NB4 (cell line): ENCODE data around the gene TSPAN5.

Source experiments
- DNase-seq: peaks from one replicate; pipeline ENCODE4 v3.0.0; 2010; ENCODE audit warnings: low read depth
- H3K4me3 ChIP-seq: one replicate; pipeline ENCODE4 v1.5.1; 2011; ENCODE audit warnings: mild to moderate bottlenecking, low read depth, low read length, moderate library complexity
- MYC ChIP-seq: IDR thresholded peaks from 2 replicates; pipeline ENCODE4 v1.6.1; 2011; ENCODE audit warnings: low read depth, low read length
- POLR2A ChIP-seq: IDR thresholded peaks from 2 replicates; pipeline ENCODE4 v1.6.1; 2011; ENCODE audit warnings: mild to moderate bottlenecking; ENCODE audit not compliant: insufficient read length; ENCODE audit errors: extremely low read depth
- TF ChIP-seq, protein P1 (sequence below): IDR thresholded peaks from 2 replicates; pipeline ENCODE4 v1.6.1; 2011; ENCODE audit warnings: low read depth, low read length
- TF ChIP-seq, protein P2 (sequence below): IDR thresholded peaks from one replicate; pipeline ENCODE4 v1.5.1; 2012; ENCODE audit warnings: low read depth, low read length

TSPAN5 gene

DNA sequence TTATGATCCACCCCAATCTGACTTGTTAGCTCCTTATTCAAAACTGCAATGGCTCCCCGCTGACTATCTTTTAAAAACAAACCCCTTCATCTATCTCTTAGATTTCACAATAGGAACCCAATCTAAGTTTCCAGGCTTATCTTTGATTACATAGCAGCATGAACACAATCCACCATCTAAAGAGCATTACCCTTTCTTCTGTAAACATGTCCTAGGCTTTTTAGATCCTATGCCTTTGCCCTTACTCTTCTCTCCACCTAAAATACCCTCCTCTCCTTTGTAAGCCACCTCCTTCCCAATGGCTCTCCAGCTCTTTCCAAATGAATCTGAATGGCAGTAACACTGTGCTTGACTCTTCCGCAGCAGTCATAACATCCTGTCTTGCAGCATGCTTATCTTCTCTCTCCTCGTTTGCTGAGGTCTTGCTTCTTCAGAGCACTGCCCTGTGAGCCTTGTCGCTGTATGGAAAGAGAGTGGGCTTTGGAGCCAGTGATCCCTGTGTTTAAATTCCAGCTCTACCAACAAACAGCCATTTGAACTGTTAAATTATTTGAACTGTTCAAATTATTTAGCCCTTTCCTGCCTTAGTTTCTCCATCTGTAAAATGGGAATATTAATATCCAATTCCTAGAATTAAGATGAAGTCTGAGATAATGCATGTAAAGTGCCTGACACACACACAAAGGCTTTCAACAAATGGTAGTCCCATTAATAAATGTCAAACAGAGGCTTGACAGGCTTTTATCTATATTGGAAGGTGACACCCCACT, 16.2 kb upstream of the TSPAN5 start:
- TF ChIP-seq POLR2A (no peak), MYC (no peak)
- TF ChIP-seq, protein P1, sequence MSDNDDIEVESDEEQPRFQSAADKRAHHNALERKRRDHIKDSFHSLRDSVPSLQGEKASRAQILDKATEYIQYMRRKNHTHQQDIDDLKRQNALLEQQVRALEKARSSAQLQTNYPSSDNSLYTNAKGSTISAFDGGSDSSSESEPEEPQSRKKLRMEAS, result no peak
- TF ChIP-seq, protein P2, sequence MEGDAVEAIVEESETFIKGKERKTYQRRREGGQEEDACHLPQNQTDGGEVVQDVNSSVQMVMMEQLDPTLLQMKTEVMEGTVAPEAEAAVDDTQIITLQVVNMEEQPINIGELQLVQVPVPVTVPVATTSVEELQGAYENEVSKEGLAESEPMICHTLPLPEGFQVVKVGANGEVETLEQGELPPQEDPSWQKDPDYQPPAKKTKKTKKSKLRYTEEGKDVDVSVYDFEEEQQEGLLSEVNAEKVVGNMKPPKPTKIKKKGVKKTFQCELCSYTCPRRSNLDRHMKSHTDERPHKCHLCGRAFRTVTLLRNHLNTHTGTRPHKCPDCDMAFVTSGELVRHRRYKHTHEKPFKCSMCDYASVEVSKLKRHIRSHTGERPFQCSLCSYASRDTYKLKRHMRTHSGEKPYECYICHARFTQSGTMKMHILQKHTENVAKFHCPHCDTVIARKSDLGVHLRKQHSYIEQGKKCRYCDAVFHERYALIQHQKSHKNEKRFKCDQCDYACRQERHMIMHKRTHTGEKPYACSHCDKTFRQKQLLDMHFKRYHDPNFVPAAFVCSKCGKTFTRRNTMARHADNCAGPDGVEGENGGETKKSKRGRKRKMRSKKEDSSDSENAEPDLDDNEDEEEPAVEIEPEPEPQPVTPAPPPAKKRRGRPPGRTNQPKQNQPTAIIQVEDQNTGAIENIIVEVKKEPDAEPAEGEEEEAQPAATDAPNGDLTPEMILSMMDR, result no peak
- no peak overlapping the region for H3K4me3 ChIP-seq
- no peak for DNase-seq

DNA sequence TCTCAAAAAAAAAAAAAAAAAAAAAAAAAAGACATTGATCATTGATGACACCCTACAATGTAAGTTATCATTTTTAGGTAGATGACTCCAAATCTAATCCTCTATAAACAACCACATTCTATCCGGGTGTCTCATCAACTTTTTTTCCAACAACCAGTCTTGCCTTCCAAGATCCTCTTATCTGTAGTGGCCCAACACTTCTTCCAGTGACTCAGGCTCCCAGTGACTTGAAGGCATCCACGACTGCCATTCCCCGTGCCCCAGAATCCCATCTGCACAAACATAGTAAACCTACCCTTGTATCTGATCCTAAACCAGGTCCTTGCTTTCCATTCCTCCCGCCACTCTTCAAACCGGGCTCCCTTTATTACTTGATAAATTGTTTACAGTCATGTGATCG, 15.6 kb upstream of the TSPAN5 start:
- H3K4me3 ChIP-seq, result no peak overlapping the region
- no peak for DNase-seq
- TF ChIP-seq POLR2A, result no peak
- TF ChIP-seq, protein P1, result no peak
- TF ChIP-seq, protein P2, result no peak
- TF ChIP-seq MYC, result no peak

DNA sequence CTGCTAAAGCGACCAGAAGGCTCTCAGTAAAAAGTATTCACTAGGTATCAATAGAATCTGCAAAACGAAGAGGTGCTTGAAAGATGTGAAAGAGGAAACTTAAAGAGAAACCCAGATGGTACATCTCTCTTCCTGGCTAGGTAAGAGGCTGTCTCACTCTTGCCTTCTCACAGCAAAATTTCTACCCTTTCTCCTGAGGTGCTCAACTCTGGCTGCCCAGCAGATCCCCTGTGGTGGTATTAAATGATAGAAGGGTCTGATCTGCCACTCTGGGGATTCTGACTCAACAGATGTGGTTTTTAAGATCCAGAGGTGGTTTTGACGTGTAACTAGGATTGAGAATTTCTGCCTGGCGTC, 14.9 kb upstream of the TSPAN5 start:
- H3K4me3 ChIP-seq, result no peak overlapping the region
- TF ChIP-seq, protein P1, result no peak
- TF ChIP-seq, protein P2, result no peak
- TF ChIP-seq MYC (no peak), POLR2A (no peak)
- no peak for DNase-seq

DNA sequence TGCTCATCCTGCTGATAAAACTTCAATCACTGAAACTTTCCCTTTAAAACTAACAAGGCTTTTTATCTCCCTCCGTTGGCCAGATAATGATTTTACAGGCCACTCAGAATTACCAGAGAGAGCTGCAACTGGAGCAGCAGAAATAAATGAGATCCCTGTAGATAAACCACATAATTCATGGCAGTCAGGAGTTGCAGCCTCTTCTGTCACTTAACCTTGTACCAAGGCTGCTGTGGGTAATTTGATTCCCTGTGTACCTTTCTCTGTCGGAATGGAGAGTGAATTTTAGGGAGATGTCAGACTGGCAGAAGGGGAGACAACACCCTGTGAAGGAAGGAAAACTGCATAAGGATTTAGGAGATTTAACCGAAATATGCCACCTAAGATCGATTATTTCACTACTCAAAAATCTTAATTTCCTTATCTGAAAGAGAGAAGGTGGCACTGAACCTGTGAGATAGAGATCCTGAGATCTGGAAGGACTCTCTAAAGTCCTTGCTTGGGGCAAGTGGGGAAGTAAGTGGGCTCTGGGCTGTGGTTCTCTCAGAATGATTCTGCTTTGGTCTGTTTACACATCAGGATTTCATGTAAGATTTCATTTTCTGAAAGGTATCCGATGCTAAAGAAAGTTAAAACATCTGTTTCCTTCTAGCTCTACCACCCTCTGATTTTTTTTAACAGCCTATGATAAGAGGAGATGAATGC, 14.3 kb upstream of the TSPAN5 start:
- no peak overlapping the region for H3K4me3 ChIP-seq
- DNase-seq, result no peak
- TF ChIP-seq POLR2A, result no peak
- TF ChIP-seq MYC, result no peak
- TF ChIP-seq, protein P1, result no peak
- TF ChIP-seq, protein P2, result no peak

DNA sequence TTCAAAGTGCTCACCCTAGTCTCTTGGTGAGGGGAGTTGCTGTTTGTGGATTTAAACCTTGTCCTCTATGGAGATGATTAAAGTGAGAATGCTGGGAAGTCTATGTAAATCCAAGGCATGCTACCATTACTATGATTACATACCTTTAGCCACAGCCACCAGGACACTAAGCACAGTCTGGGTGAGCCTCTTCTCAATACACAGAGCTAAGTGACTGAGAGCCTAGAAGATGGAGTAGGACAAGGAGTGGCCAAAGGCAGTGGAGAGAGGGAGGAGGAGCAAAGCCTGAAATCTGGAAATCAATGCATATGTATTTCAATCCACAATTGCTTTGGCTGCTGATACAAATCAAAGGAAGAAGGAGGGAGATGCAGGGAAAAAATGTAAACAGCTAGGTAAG, 12.7 kb upstream of the TSPAN5 start:
- no peak for DNase-seq
- TF ChIP-seq MYC, result no peak
- TF ChIP-seq, protein P2, result no peak
- TF ChIP-seq POLR2A, result no peak
- TF ChIP-seq, protein P1, result no peak
- no peak overlapping the region for H3K4me3 ChIP-seq
